H1 (cell line): ENCODE measurements around the gene MMP28. TPM values are rescaled to one million over a fixed set of nuclear protein-coding genes. Genes with fewer than 3 reads are reported as not detected.

Source experiments
- SAP30 ChIP-seq: fragments of 300-600 bp; sonication (generic); IDR thresholded peaks from 2 replicates; pipeline ENCODE4 v1.7.1; 2012; ENCODE audit warnings: low read length, moderate library complexity, mild to moderate bottlenecking, inconsistent platforms; ENCODE audit not compliant: insufficient read depth, insufficient replicate concordance
- polyA plus RNA-seq, 7 experiments: library from polyadenylated mRNA; depleted of rRNA in 3 of 7; stranded (reverse) in 5 of 7; unstranded in 2 of 7; fragments of >200 nt in 5 of 7; fragments of 200-250 nt in 2 of 7; gene quantifications; 1 replicate in 5 of 7; 2 replicates in 1 of 7; 4 replicates in 1 of 7; pipeline versions ENCODE4 v1.2.1 to v1.2.3, GENCODE V29; 2011 to 2013; ENCODE audit warnings: missing spikeins in 2 of 7, mixed read lengths in 2 of 7
- total RNA-seq: library from RNA; stranded (reverse); fragmentation: NEBNext Ultra II Directional; extraction: Animal tissue kit (Norgen Biotek cat#: 25700); gene quantifications from 2 replicates; pipeline ENCODE4 v1.2.1, GENCODE V29; 2021

MMP28 gene
- total and polyA plus RNA-seq, 2 of the 8 experiments (the other 6 are each of a cell fraction or from before 2014, with no cell fraction given), result not detected

GRCh38 chr17:35797918-35798317, 2.5 kb upstream of the MMP28 start (continued):
- TF ChIP-seq SAP30, result no peak
